K562 (cell line): ENCODE measurements around the gene PSME4. TPM values are rescaled to one million over a fixed set of nuclear protein-coding genes. Genes with fewer than 3 reads are reported as not detected.

Source experiments
- ATAC-seq: fragments of 200-7000 bp; cut with Tn5 transposase; 3 replicates; pipeline ENCODE4 v1.9.1; 2020; ENCODE audit warnings: moderate library complexity
- Bru-seq: library from RNA; stranded (reverse); fragments of 400-500 nt; gene quantifications from one replicate; lab custom pipeline; 2021; lab: Mats Ljungman, UMichigan
- BruChase-seq, 2 experiments: library from RNA; stranded (reverse); fragments of 400-500 nt; gene quantifications; one replicate each; lab custom pipeline; 2021; lab: Mats Ljungman, UMichigan
- BruUV-seq: library from RNA; stranded (reverse); fragments of 400-500 nt; replicated peaks from 2 replicates; lab custom pipeline; 2021; lab: Mats Ljungman, UMichigan
- CTCF ChIA-PET: fragments of 300-600 bp; formaldehyde crosslinking; extraction: SDS; loops from one replicate; lab custom pipeline; 2021; ENCODE audit warnings: low intra/inter-chr PET ratio; lab: Yijun Ruan, JAX
- POLR2A ChIA-PET: fragments of 300-600, 350-650 bp; sonication (Branson Sonifier 250); formaldehyde crosslinking; extraction: SDS; loops from one replicate; lab custom pipeline; 2021; ENCODE audit warnings: antibody characterized with exemption, inconsistent platforms; lab: Yijun Ruan, JAX
- DNase-seq, 4 experiments: peaks; one replicate each; pipeline versions ENCODE4 v3.0.0 to v3.0.0-alpha.2; 2011 to 2018; ENCODE audit warnings: low spot score in 3 of 4, mixed read lengths in 3 of 4; ENCODE audit errors: extremely low read depth in 1 of 4
- FAIRE-seq: peaks from 2 replicates; lab custom pipeline; 2011; peaks lifted over from hg19 to GRCh38; lab: Jason Lieb, UNC
- H2AFZ ChIP-seq: 2 replicates; pipeline ENCODE4 v1.6.0; 2011; ENCODE audit warnings: low read depth, low read length, control low read depth, inconsistent platforms
- H3K27ac ChIP-seq: fragments of 200-600 bp; 3 replicates; pipeline ENCODE4 v1.8.0; 2011; ENCODE audit warnings: low read depth, mild to moderate bottlenecking, control low read depth, inconsistent platforms, low read length, moderate library complexity, mixed read lengths; ENCODE audit errors: extremely low read depth
- H3K27me3 ChIP-seq, 2 experiments: fragments of 300-600 bp in 1 of 2; 2 replicates in 1 of 2; 3 replicates in 1 of 2; pipeline versions ENCODE4 v1.6.0 to v1.8.0; 2011; ENCODE audit warnings: inconsistent platforms in 2 of 2, low read length in 2 of 2, mild to moderate bottlenecking in 1 of 2, mixed read lengths in 1 of 2, moderate library complexity in 1 of 2; ENCODE audit not compliant: control insufficient read depth in 2 of 2, insufficient read depth in 2 of 2
- H3K36me3 ChIP-seq: fragments of 300-600 bp; 3 replicates; pipeline ENCODE4 v1.8.0; 2011; ENCODE audit warnings: mild to moderate bottlenecking, low read length, inconsistent platforms; ENCODE audit not compliant: control insufficient read depth, insufficient read depth
- H3K4me1 ChIP-seq, 2 experiments: fragments of 200-600 bp in 1 of 2; replicated peaks in 1 of 2; 2 replicates in 1 of 2; 3 replicates in 1 of 2; pipeline versions ENCODE4 v1.5.1 to v1.8.0; 2011; ENCODE audit warnings: inconsistent platforms in 2 of 2, low read length in 2 of 2, mild to moderate bottlenecking in 1 of 2, mixed read lengths in 1 of 2, moderate library complexity in 1 of 2; ENCODE audit not compliant: control insufficient read depth in 2 of 2, insufficient read depth in 2 of 2
- H3K4me2 ChIP-seq: 2 replicates; pipeline ENCODE4 v1.6.1; 2011; ENCODE audit warnings: low read length, control low read depth, inconsistent platforms, mixed read lengths; ENCODE audit not compliant: insufficient read depth
- H3K4me3 ChIP-seq: fragments of 200-600 bp; sonication (generic), shearing (Covaris generic); 2 replicates; pipeline ENCODE4 v1.5.1; 2016; ENCODE audit warnings: control low read depth, inconsistent platforms
- H3K79me2 ChIP-seq: fragments of 200-600 bp; 3 replicates; pipeline ENCODE4 v1.8.0; 2011; ENCODE audit warnings: low read length, inconsistent platforms; ENCODE audit not compliant: control insufficient read depth, insufficient read depth
- H3K9ac ChIP-seq, 2 experiments: 2 replicates each; pipeline versions ENCODE4 v1.6.0 to v1.6.1; 2011; ENCODE audit warnings: low read depth in 2 of 2, low read length in 2 of 2, control low read depth in 1 of 2, inconsistent platforms in 1 of 2, mild to moderate bottlenecking in 1 of 2, mixed read lengths in 1 of 2; ENCODE audit not compliant: insufficient read depth in 1 of 2
- H3K9me1 ChIP-seq: one replicate; pipeline ENCODE4 v1.6.0; 2011; ENCODE audit warnings: inconsistent platforms, mild to moderate bottlenecking, low read length, moderate library complexity; ENCODE audit not compliant: control insufficient read depth, insufficient read depth
- H3K9me3 ChIP-seq: replicated peaks from 2 replicates; pipeline ENCODE4 v1.5.1; 2011; ENCODE audit warnings: low read depth, low read length, inconsistent platforms; ENCODE audit not compliant: control insufficient read depth, insufficient read depth
- H4K20me1 ChIP-seq: replicated peaks from 2 replicates; pipeline ENCODE4 v1.6.1; 2011; ENCODE audit warnings: low read length, inconsistent platforms, mixed read lengths; ENCODE audit not compliant: control insufficient read depth, insufficient read depth
- BRCA1 ChIP-seq, 2 experiments: fragments of 450-650 bp in 1 of 2; sonication (generic) in 1 of 2; formaldehyde crosslinking in 1 of 2; IDR thresholded peaks; 2 replicates each; pipeline versions ENCODE4 v1.5.0 to v1.6.1; 2017 to 2020; ENCODE audit warnings: mild to moderate bottlenecking in 1 of 2, missing genetic modification reagents in 1 of 2
- CBX8 ChIP-seq: fragments of 200-600 bp; sonication (generic); IDR thresholded peaks from 2 replicates; pipeline ENCODE4 v1.6.1; 2012; ENCODE audit warnings: borderline replicate concordance, mixed run types, low read depth, mild to moderate bottlenecking, moderate library complexity, mixed read lengths, low read length, control low read depth, inconsistent platforms; ENCODE audit not compliant: poor library complexity, severe bottlenecking; ENCODE audit errors: extremely low read depth
- HLTF ChIP-seq: fragments of 450-650 bp; IDR thresholded peaks from 2 replicates; pipeline ENCODE4 v1.6.1; 2016
- HNRNPL ChIP-seq: fragments of 200-400 bp; formaldehyde crosslinking; IDR thresholded peaks from 2 replicates; pipeline ENCODE4 v1.6.1; 2017; ENCODE audit warnings: low read depth, mild to moderate bottlenecking, low read length
- KLF6 ChIP-seq: fragments of 250-450 bp; sonication (Bioruptor Pico); IDR thresholded peaks from 2 replicates; pipeline ENCODE4 v1.4.0; 2020; ENCODE audit warnings: mild to moderate bottlenecking, moderate library complexity, borderline replicate concordance
- NCOA2 ChIP-seq, 2 experiments: fragments of 450-650 bp; IDR thresholded peaks; 2 replicates each; pipeline ENCODE4 v1.6.1; 2018; ENCODE audit warnings: mild to moderate bottlenecking in 2 of 2, moderate library complexity in 1 of 2; ENCODE audit not compliant: partially characterized antibody in 2 of 2
- NUFIP1 ChIP-seq: fragments of 450-650 bp; IDR thresholded peaks from 2 replicates; pipeline ENCODE4 v1.6.1; 2018; ENCODE audit not compliant: partially characterized antibody
- POLR2G ChIP-seq: fragments of 200-400 bp; formaldehyde crosslinking; IDR thresholded peaks from 2 replicates; pipeline ENCODE4 v1.6.1; 2017; ENCODE audit warnings: low read depth, mild to moderate bottlenecking, antibody characterized with exemption, low read length, moderate library complexity
- RBBP5 ChIP-seq: fragments of 200-600 bp; sonication (generic); IDR thresholded peaks from 2 replicates; pipeline ENCODE4 v1.6.1; 2012; ENCODE audit warnings: borderline replicate concordance, mild to moderate bottlenecking, low read length, control low read depth, inconsistent platforms; ENCODE audit not compliant: insufficient read depth, poor library complexity, severe bottlenecking
- WGBS: fragments of 100-300 bp; shearing (Covaris generic); methylation state at CpG from one replicate; pipeline ENCODE4 v1.1.6; 2016; ENCODE audit warnings: low coverage, mixed read lengths; ENCODE audit not compliant: insufficient coverage; ENCODE audit errors: missing lambda C conversion rate; 5-methylcytosine and 5-hydroxymethylcytosine counted together
- in situ Hi-C: fragments of 300-500 bp; cut with MboI; formaldehyde crosslinking; loops from 4 replicates; pipeline ENCODE4 v1.15.0; 2018; ENCODE audit warnings: inconsistent platforms, mixed read lengths
- intact Hi-C: fragments of 100-400 bp; cut with micrococcal nuclease; formaldehyde crosslinking; loops from 2 replicates; pipeline ENCODE4 v1.14.2; 2022
- long read RNA-seq, 3 experiments: library from polyadenylated mRNA in 2 of 3; library from RNA in 1 of 3; unstranded in 2 of 3; stranded (forward) in 1 of 3; transcript quantifications; one replicate each; pipeline ENCODE4 v2.0.0, GENCODE V29; 2019 to 2022
- polyA minus RNA-seq, 3 experiments: library from RNA; depleted of rRNA, polyadenylated mRNA; stranded (reverse); fragments of >200 nt; gene quantifications; 2 replicates each; pipeline ENCODE4 v1.2.3, GENCODE V29; 2011
- polyA plus RNA-seq, 8 experiments: library from polyadenylated mRNA; depleted of rRNA in 4 of 8; stranded (reverse) in 5 of 8; unstranded in 3 of 8; fragments of >200 nt; fragmentation: Nextera tagmentation in 2 of 8; fragmentation: Illumina TruSeq in 1 of 8; extraction: Ambion mirVana in 2 of 8; extraction: Trizol in 1 of 8; gene quantifications; 2 replicates each; pipeline versions ENCODE4 v1.2.1 to v1.2.3, GENCODE V29; 2011 to 2014; ENCODE audit warnings: inconsistent platforms in 1 of 8, missing spikeins in 1 of 8
- total RNA-seq, 7 experiments: library from RNA; depleted of rRNA in 6 of 7; stranded (reverse); fragments of >200 nt in 6 of 7; fragmentation: Illumina TruSeq in 2 of 7; extraction: Trizol in 2 of 7; gene quantifications; 2 replicates each; pipeline versions ENCODE4 v1.2.1 to v1.2.3, GENCODE V29; 2011 to 2021; ENCODE audit warnings: low replicate concordance in 1 of 7

PSME4 gene, protein sequence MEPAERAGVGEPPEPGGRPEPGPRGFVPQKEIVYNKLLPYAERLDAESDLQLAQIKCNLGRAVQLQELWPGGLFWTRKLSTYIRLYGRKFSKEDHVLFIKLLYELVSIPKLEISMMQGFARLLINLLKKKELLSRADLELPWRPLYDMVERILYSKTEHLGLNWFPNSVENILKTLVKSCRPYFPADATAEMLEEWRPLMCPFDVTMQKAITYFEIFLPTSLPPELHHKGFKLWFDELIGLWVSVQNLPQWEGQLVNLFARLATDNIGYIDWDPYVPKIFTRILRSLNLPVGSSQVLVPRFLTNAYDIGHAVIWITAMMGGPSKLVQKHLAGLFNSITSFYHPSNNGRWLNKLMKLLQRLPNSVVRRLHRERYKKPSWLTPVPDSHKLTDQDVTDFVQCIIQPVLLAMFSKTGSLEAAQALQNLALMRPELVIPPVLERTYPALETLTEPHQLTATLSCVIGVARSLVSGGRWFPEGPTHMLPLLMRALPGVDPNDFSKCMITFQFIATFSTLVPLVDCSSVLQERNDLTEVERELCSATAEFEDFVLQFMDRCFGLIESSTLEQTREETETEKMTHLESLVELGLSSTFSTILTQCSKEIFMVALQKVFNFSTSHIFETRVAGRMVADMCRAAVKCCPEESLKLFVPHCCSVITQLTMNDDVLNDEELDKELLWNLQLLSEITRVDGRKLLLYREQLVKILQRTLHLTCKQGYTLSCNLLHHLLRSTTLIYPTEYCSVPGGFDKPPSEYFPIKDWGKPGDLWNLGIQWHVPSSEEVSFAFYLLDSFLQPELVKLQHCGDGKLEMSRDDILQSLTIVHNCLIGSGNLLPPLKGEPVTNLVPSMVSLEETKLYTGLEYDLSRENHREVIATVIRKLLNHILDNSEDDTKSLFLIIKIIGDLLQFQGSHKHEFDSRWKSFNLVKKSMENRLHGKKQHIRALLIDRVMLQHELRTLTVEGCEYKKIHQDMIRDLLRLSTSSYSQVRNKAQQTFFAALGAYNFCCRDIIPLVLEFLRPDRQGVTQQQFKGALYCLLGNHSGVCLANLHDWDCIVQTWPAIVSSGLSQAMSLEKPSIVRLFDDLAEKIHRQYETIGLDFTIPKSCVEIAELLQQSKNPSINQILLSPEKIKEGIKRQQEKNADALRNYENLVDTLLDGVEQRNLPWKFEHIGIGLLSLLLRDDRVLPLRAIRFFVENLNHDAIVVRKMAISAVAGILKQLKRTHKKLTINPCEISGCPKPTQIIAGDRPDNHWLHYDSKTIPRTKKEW (N-terminal part only)
- total RNA-seq (2011; cell fraction: chromatin; rRNA removed; ENCODE audit: low replicate concordance), result 113 and 384 TPM in 2 replicates
- total RNA-seq (2011; cell fraction: nucleolus; rRNA removed), result 47.2 and 70.7 TPM in 2 replicates
- total RNA-seq (2011; cell fraction: nucleoplasm; rRNA removed), result 126 and 172 TPM in 2 replicates
- 33.5 and 37.7 TPM in 2 replicates for total RNA-seq (2014; rRNA removed)
- total RNA-seq (2014; rRNA removed; fragmentation: Illumina TruSeq; extraction: Trizol), result 57.3 and 62.1 TPM in 2 replicates
- total RNA-seq (2015; rRNA removed; fragmentation: Illumina TruSeq; extraction: Trizol), result 40.5 and 41.2 TPM in 2 replicates
- total RNA-seq (2021), result 67.4 and 74.0 TPM in 2 replicates
- 62.6 and 77.8 TPM in 2 replicates for polyA plus RNA-seq (2011; rRNA removed)
- polyA plus RNA-seq (2011; cell fraction: cytosol; rRNA removed), result 31.1 and 50.2 TPM in 2 replicates
- 47.7 and 75.2 TPM in 2 replicates for polyA plus RNA-seq (2011; cell fraction: nucleus; rRNA removed)
- polyA plus RNA-seq (2012), result 36.4 and 43.1 TPM in 2 replicates
- 65.2 and 71.7 TPM in 2 replicates for polyA plus RNA-seq (2014; fragmentation: Illumina TruSeq; extraction: Trizol)
- 10 to 100 TPM; 24.3 to 33.3 TPM for polyA plus RNA-seq (2014; fragmentation: Nextera tagmentation; extraction: Ambion mirVana)
- 38.6 and 38.9 TPM in 2 replicates for polyA plus RNA-seq (2014; rRNA removed)
- 151 and 174 TPM in 2 replicates for polyA minus RNA-seq (2011; rRNA and poly(A)+ RNA removed)
- polyA minus RNA-seq (2011; cell fraction: cytosol; rRNA and poly(A)+ RNA removed), result 46.1 and 66.5 TPM in 2 replicates
- polyA minus RNA-seq (2011; cell fraction: nucleus; rRNA and poly(A)+ RNA removed), result 48.1 and 83.7 TPM in 2 replicates
- Bru-seq, nascent RNA, result percentile 91 among the genes with signal in this experiment
- BruChase-seq, experiment 1, labeled RNA remaining after a 2-hour chase, result percentile 95 among the genes with signal in this experiment
- percentile 95 among the genes with signal in this experiment for BruChase-seq, experiment 2, labeled RNA remaining after a 6-hour chase
- long read RNA-seq, experiment 1, full-length matches to known transcripts, result 4 of 79 reads
- long read RNA-seq, experiment 1, partial matches to known transcripts, result 57 of 79 reads
- long read RNA-seq, experiment 1, other reads (novel, unspliced or antisense), result 18 of 79 reads
- long read RNA-seq, experiment 2, full-length matches to known transcripts, result 3 of 54 reads
- long read RNA-seq, experiment 2, partial matches to known transcripts, result 22 of 54 reads
- long read RNA-seq, experiment 2, other reads (novel, unspliced or antisense), result 29 of 54 reads
- long read RNA-seq, experiment 3, partial matches to known transcripts, result 4 of 4 reads
- long read RNA-seq, experiment 3, other reads (novel, unspliced or antisense), result 0 of 4 reads

DNA sequence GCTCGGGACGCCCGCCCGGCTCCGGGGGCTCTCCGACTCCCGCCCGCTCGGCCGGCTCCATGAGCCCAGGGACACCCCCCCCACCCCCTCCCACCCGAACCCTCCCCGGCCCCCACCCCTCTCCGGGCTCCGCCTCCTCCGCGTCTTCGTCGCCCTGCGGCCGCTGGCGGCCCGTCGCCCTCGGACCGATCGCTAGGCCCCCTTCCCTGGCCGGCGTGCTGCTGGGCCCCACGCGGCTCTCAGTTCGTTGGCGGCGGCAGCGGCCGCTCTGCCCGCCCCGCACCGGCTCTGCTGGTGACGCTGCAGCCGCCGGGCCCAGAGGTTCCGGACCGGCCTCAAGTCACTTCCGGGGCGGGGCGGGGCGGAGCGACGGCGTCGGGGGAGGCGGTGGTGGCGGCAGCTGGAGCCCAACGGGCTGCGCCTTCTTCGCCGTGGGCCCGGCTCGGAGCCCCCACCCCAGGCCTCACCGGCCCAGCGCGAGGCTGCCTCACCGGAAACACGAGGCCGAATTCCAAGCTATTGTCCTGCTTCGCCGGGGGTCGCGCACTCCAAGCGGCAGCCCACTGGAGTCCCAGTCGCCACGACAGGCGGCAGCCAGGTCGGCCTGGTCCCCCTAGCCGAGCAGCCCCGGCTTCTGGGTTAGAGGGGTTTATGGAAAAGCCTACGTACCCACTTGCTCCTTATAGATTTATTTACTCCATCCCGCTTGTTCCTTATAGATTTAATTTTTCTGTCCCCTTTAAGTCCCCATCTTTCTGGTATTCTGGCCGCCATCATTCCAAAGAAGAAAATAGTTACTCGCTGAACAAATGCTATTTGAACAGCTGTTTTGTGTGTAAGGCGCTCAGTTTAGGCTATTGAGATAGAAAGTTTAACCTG, at the start of gene PSME4:
Gene PSME4 (minus strand): TSS at position 270 of the 879 bp plus-strand sequence. CDS start 209 bp downstream, at position 61.
- TSS peak; percentile 75 for BruUV-seq
- ChIA-PET POLR2A (interaction anchor here (0.7 to 6.7 kb wide), 12 partner anchors 9 to 617 kb away, joined by 3 to 65 read pairs (median 3); partner anchors contain the start of gene ACYP2), CTCF (no interaction called here)
- Histone ChIP-seq H3K4me2 (peak within 1 kb of the TSS; percentile 88), H3K36me3 (peaks cover 6% of the 10 kb centered on the region; the same call in 2 of the 3 replicates), H2AFZ (peak within 1 kb of the TSS; percentile 88), H4K20me1 (peaks cover 8% of the 10 kb centered on the region; the same call in 1 of the 2 replicates), H3K9ac (peak within 1 kb of the TSS; percentile 97 to 100), H3K27me3 (no peaks in the 10 kb centered on the region), H3K79me2 (peaks cover 56% of the 10 kb centered on the region), H3K4me1 (peaks cover 4 to 18% of the 10 kb centered on the region in 2 experiments; a peak in 4 of 5 replicates), H3K27ac (peak within 1 kb of the TSS; percentile 96), H3K9me1 (no peaks in the 10 kb centered on the region), H3K9me3 (no peaks in the 10 kb centered on the region), H3K4me3 (peak within 1 kb of the TSS; percentile 95)
- intact Hi-C loops, result loop anchor here (5.0 kb wide), 1 partner anchor 106 kb away; no protein-coding TSS in a partner anchor
- no peak for FAIRE-seq
- in situ Hi-C loops, result no loop called here
- DNase-seq, result peak; percentile 90 to 93 (median 92)
- WGBS, result 0% methylated on average over 31 of the region's 81 CpGs
- peak; percentile 87 for ATAC-seq
- TF ChIP-seq HLTF (no peak), RBBP5 (peak; percentile 85), HNRNPL (0 out of 2 replicates have a peak, but pooled peaks have one; percentile 40), BRCA1 (IDR thresholded peaks at IDR 0.05) (no peak), BRCA1 (CRISPR knock-in tag; IDR thresholded peaks at IDR 0.05) (no peak), KLF6 (no peak), CBX8 (no peak), NCOA2 (IDR thresholded peaks at IDR 0.05; ENCODE audit: partially characterized antibody in 2 of 2) (no peak), NUFIP1 (no peak), POLR2G (peak; percentile 96)
